Measurements from ENCODE around the gene SLCO1A2. TPM values are rescaled to one million over a fixed set of nuclear protein-coding genes. Genes with fewer than 3 reads are reported as not detected.

Gene SLCO1A2
- total and polyA plus RNA-seq, 2 donors: 0.07 to 0.33 TPM

DNA sequence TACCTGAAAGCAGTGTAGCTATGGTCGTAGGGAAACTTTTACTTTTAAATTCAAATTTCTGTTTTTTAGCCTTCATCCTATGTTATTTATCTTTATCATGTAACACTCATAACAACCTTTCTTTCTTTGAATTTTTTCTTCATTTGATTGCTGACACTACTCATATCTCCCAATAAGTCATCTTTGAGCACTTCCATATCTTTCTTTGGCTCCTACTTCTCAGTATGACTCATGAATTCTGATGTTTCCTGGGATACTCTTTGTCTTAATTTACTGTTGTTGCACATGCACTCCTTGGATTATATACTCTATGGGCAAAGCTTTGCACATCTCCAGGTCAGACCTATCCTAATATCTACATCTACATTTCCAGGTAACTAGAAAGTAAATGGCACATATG lies 19.9 kb upstream of the SLCO1A2 start:
- no peak overlapping the region for H3K4me3 ChIP-seq (ENCODE audit: low read length in 2 of 2)
- no peak for DNase-seq (ENCODE audit: low read depth in 6 of 9, low spot score in 9 of 9)
- no peaks in the 10 kb centered on the region for H3K27me3 ChIP-seq (ENCODE audit: control insufficient read depth in 2 of 2, insufficient read depth in 1 of 2, low read length in 1 of 2)
- 91% methylated on average over 1 of the region's 1 CpG for WGBS
- H3K27ac ChIP-seq (ENCODE audit: low read depth in 1 of 2, low read length in 1 of 2): no peak overlapping the region
- no peaks in the 10 kb centered on the region for H3K4me1 ChIP-seq (ENCODE audit: control insufficient read depth in 2 of 2, insufficient read depth in 2 of 2, low read length in 2 of 2)
- H3K36me3 ChIP-seq (ENCODE audit: control insufficient read depth in 2 of 2, insufficient read depth in 2 of 2, low read length in 1 of 2): no peaks in the 10 kb centered on the region
- H3K9me3 ChIP-seq (ENCODE audit: control insufficient read depth in 2 of 2, insufficient read depth in 1 of 2, low read length in 1 of 2): no peaks in the 10 kb centered on the region

DNA sequence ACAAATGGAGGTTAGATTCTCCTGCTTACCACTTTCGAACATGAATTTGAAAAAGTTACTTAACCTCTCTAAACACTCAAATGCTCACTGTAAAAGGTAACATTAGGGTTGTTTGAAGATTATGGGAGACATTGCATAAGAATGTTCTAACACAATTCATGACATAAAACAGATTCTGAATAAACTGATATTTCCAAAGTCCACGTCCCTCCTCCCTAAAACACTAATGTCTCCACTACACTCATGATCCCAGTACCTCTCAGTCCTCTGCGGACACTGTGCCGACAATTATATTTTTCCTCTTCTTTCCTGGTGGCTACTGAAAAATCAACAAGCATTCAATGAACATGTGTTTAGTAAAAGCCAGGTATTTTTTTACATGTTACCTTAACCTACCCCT lies 19.2 kb upstream of the SLCO1A2 start:
- H3K27ac ChIP-seq (ENCODE audit: low read depth in 1 of 2, low read length in 1 of 2): no peak overlapping the region
- H3K4me1 ChIP-seq (ENCODE audit: control insufficient read depth in 2 of 2, insufficient read depth in 2 of 2, low read length in 2 of 2): no peaks in the 10 kb centered on the region
- no peak for DNase-seq (ENCODE audit: low read depth in 6 of 9, low spot score in 9 of 9)
- 91% methylated on average over 4 of the region's 4 CpGs for WGBS
- no peaks in the 10 kb centered on the region for H3K27me3 ChIP-seq (ENCODE audit: control insufficient read depth in 2 of 2, insufficient read depth in 1 of 2, low read length in 1 of 2)
- H3K4me3 ChIP-seq (ENCODE audit: low read length in 2 of 2): no peak overlapping the region
- H3K36me3 ChIP-seq (ENCODE audit: control insufficient read depth in 2 of 2, insufficient read depth in 2 of 2, low read length in 1 of 2): no peaks in the 10 kb centered on the region
- no peaks in the 10 kb centered on the region for H3K9me3 ChIP-seq (ENCODE audit: control insufficient read depth in 2 of 2, insufficient read depth in 1 of 2, low read length in 1 of 2)

DNA sequence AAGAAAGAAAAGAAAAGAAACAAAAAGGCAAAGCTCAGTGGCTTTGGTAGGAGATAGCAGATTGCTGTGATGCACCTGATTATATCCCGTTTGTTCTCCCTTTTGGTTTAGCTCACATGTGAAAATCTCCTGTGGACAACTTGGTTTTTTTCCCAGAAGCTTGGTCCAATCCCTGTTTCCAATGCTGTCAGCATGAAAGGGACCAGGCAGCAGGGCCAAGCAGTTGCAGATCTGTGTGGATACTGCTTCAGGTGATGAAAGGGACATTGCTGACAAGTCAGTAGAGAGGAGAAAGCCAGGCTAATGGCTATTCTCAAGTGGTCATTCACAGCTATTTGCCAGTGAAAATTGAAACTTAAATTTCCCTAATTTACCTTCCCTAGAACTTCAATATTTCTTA lies 18.8 kb upstream of the SLCO1A2 start:
- H3K4me1 ChIP-seq (ENCODE audit: control insufficient read depth in 2 of 2, insufficient read depth in 2 of 2, low read length in 2 of 2): no peaks in the 10 kb centered on the region
- H3K27ac ChIP-seq (ENCODE audit: low read depth in 1 of 2, low read length in 1 of 2): no peak overlapping the region
- no peak overlapping the region for H3K4me3 ChIP-seq (ENCODE audit: low read length in 2 of 2)
- no peaks in the 10 kb centered on the region for H3K9me3 ChIP-seq (ENCODE audit: control insufficient read depth in 2 of 2, insufficient read depth in 1 of 2, low read length in 1 of 2)
- H3K36me3 ChIP-seq (ENCODE audit: control insufficient read depth in 2 of 2, insufficient read depth in 2 of 2, low read length in 1 of 2): no peaks in the 10 kb centered on the region
- DNase-seq (ENCODE audit: low read depth in 6 of 9, low spot score in 9 of 9): no peak
- 40% methylated on average over 1 of the region's 1 CpG for whole genome bisulfite sequencing
- H3K27me3 ChIP-seq (ENCODE audit: control insufficient read depth in 2 of 2, insufficient read depth in 1 of 2, low read length in 1 of 2): no peaks in the 10 kb centered on the region

DNA sequence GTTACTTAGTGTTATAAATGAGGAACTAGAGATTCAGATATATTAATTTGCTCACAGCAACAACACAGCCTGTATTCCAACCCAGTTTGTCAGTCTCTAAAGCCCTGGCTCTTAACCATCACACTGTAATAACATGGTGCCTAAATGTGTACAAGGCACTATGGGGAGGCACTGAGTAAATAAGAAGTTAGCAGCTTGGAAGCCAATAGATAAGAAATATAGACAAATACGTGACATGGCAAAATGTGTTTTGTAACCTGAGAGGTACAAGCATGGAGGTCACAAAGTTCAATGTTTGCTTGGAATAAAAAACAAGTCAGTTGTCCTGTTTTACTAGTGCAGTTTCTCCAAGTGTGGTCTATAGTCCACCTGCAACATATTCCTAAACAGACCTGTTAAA lies 16.3 kb upstream of the SLCO1A2 start:
- WGBS: 89% methylated on average over 1 of the region's 1 CpG
- Histone ChIP-seq H3K36me3 (ENCODE audit: control insufficient read depth in 2 of 2, insufficient read depth in 2 of 2, low read length in 1 of 2) (no peaks in the 10 kb centered on the region), H3K27ac (ENCODE audit: low read depth in 1 of 2, low read length in 1 of 2) (no peak overlapping the region), H3K9me3 (ENCODE audit: control insufficient read depth in 2 of 2, insufficient read depth in 1 of 2, low read length in 1 of 2) (no peaks in the 10 kb centered on the region), H3K27me3 (ENCODE audit: control insufficient read depth in 2 of 2, insufficient read depth in 1 of 2, low read length in 1 of 2) (no peaks in the 10 kb centered on the region), H3K4me1 (ENCODE audit: control insufficient read depth in 2 of 2, insufficient read depth in 2 of 2, low read length in 2 of 2) (no peaks in the 10 kb centered on the region), H3K4me3 (ENCODE audit: low read length in 2 of 2) (no peak overlapping the region)
- no peak for DNase-seq (ENCODE audit: low read depth in 6 of 9, low spot score in 9 of 9)

DNA sequence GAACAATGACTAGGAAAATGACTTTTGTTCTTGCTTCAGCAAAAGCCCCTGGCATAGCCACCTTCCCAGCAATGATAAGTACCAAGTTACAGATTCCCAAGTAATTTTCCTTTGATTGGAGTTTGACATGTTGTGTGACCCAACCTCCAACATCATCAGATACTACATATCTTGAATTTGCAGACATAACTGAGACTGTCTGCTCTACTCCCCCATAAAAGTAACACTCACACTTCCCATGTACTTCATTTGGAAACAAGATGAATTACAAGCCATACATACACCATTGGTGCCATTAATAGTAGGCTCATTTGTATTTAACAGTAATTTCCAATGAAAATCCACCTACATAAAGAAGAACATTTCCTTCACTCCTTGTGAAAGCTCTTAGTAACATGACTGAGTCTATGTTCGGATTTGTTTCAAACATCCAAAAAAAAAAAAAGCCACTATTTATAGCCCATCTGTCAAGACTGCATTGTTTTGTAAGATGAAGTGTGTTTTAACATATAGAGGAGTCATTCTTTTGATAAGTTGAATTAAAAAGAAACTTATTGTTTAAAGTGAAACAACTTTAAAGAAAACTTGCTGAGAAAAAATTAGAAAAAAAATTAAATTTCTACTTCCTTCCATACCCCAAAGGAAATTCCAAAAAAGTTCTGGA lies 12.0 kb upstream of the SLCO1A2 start:
- Histone ChIP-seq H3K4me1 (ENCODE audit: control insufficient read depth in 2 of 2, insufficient read depth in 2 of 2, low read length in 2 of 2) (no peaks in the 10 kb centered on the region), H3K36me3 (ENCODE audit: control insufficient read depth in 2 of 2, insufficient read depth in 2 of 2, low read length in 1 of 2) (no peaks in the 10 kb centered on the region), H3K27me3 (ENCODE audit: control insufficient read depth in 2 of 2, insufficient read depth in 1 of 2, low read length in 1 of 2) (no peaks in the 10 kb centered on the region), H3K9me3 (ENCODE audit: control insufficient read depth in 2 of 2, insufficient read depth in 1 of 2, low read length in 1 of 2) (no peaks in the 10 kb centered on the region), H3K4me3 (ENCODE audit: low read length in 2 of 2) (no peak overlapping the region), H3K27ac (ENCODE audit: low read depth in 1 of 2, low read length in 1 of 2) (no peak overlapping the region)
- WGBS: 49% methylated on average over 1 of the region's 1 CpG
- DNase-seq (ENCODE audit: low read depth in 6 of 9, low spot score in 9 of 9): no peak

DNA sequence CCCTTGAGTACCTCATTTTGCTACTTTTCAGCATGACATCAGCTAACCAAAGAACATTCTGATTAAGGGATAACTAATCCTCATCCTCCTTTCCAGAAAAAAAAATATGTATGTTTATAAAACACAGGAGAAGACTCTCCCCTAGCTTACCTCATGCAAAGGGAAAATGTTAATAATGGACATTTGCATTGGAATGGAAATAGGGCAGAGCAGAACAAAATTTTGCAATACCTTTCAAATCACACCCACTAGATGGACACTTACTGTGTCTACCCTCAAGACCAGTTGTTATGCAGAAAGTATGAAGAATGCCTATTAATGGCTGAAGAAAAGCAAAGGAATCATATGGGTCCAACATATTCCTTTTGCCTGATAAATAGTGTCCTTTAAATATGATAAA lies 8.9 kb upstream of the SLCO1A2 start:
- H3K4me3 ChIP-seq (ENCODE audit: low read length in 2 of 2): no peak overlapping the region
- no peak for DNase-seq (ENCODE audit: low read depth in 6 of 9, low spot score in 9 of 9)
- no peaks in the 10 kb centered on the region for H3K9me3 ChIP-seq (ENCODE audit: control insufficient read depth in 2 of 2, insufficient read depth in 1 of 2, low read length in 1 of 2)
- no peaks in the 10 kb centered on the region for H3K27me3 ChIP-seq (ENCODE audit: control insufficient read depth in 2 of 2, insufficient read depth in 1 of 2, low read length in 1 of 2)
- no peaks in the 10 kb centered on the region for H3K36me3 ChIP-seq (ENCODE audit: control insufficient read depth in 2 of 2, insufficient read depth in 2 of 2, low read length in 1 of 2)
- H3K27ac ChIP-seq (ENCODE audit: low read depth in 1 of 2, low read length in 1 of 2): no peak overlapping the region
- no peaks in the 10 kb centered on the region for H3K4me1 ChIP-seq (ENCODE audit: control insufficient read depth in 2 of 2, insufficient read depth in 2 of 2, low read length in 2 of 2)

DNA sequence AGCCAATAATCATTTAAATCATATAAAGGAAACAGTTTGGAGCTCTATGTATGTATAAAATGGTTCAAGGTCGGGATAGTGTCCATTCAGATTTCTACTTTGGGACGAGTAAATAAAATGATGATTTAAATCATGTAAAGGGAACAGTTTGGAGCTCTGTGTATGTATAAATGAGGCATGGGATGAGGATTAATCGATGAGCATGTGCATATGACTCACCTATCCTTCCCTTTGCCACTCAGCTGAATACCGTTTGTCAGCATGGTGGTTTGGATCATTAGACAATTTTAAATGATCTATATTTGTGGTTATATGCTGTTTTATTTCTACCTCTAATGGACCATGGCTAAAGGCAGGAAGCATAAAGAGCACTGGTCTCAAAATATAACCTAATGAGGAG lies 7.1 kb upstream of the SLCO1A2 start:
- 88% methylated on average over 4 of the region's 4 CpGs for WGBS
- H3K4me1 ChIP-seq (ENCODE audit: control insufficient read depth in 2 of 2, insufficient read depth in 2 of 2, low read length in 2 of 2): no peaks in the 10 kb centered on the region
- H3K27me3 ChIP-seq (ENCODE audit: control insufficient read depth in 2 of 2, insufficient read depth in 1 of 2, low read length in 1 of 2): no peaks in the 10 kb centered on the region
- H3K9me3 ChIP-seq (ENCODE audit: control insufficient read depth in 2 of 2, insufficient read depth in 1 of 2, low read length in 1 of 2): no peaks in the 10 kb centered on the region
- no peak overlapping the region for H3K4me3 ChIP-seq (ENCODE audit: low read length in 2 of 2)
- H3K36me3 ChIP-seq (ENCODE audit: control insufficient read depth in 2 of 2, insufficient read depth in 2 of 2, low read length in 1 of 2): no peaks in the 10 kb centered on the region
- no peak overlapping the region for H3K27ac ChIP-seq (ENCODE audit: low read depth in 1 of 2, low read length in 1 of 2)
- no peak for DNase-seq (ENCODE audit: low read depth in 6 of 9, low spot score in 9 of 9)

DNA sequence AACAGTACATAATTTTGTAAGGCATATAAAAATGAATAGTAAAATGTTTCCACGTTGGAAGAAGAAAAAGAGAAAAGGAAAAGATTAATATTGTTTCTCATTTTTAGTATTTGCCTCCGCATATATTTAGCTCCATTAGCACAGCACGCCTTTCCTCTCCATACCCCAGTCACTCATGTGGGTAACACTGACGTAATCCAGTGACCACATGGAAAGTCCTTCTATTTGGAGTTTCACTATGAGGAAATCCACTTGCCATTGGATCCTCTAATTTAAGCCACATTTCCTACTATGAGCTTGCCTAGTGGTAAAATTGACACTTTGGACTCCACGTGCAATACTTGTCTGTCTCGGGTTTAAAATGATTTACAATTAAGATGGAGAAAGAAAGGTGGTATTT lies 5.7 kb upstream of the SLCO1A2 start:
- WGBS: 88% methylated on average over 6 of the region's 6 CpGs

DNA sequence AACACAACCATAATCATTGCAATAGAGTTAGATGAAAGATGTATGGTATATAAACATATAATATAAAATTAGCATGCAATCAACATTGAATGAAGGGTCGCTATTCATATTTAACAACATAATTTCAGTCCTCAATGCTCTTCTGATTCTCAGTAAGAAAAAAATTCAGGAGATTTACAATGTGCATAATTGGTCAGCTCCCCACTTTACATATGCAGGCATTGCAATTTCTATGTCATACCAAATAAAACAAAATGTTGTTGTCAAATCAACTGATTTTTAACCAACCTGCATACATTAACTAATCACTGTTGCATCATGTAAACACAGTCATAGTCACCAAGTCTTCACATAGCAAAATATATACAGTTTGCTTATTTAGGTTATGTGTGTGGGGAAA lies 5.2 kb upstream of the SLCO1A2 start:
- no peak overlapping the region for H3K27ac ChIP-seq (ENCODE audit: low read depth in 1 of 2, low read length in 1 of 2)
- no peak overlapping the region for H3K4me3 ChIP-seq (ENCODE audit: low read length in 2 of 2)
- H3K27me3 ChIP-seq (ENCODE audit: control insufficient read depth in 2 of 2, insufficient read depth in 1 of 2, low read length in 1 of 2): no peaks in the 10 kb centered on the region
- H3K4me1 ChIP-seq (ENCODE audit: control insufficient read depth in 2 of 2, insufficient read depth in 2 of 2, low read length in 2 of 2): no peaks in the 10 kb centered on the region
- no peaks in the 10 kb centered on the region for H3K9me3 ChIP-seq (ENCODE audit: control insufficient read depth in 2 of 2, insufficient read depth in 1 of 2, low read length in 1 of 2)
- no peaks in the 10 kb centered on the region for H3K36me3 ChIP-seq (ENCODE audit: control insufficient read depth in 2 of 2, insufficient read depth in 2 of 2, low read length in 1 of 2)
- DNase-seq (ENCODE audit: low read depth in 6 of 9, low spot score in 9 of 9): no peak
- WGBS: 88% methylated on average over 1 of the region's 1 CpG

More for the DNA sequence above, 5.7 kb upstream of the SLCO1A2 start:
- Histone ChIP-seq H3K27me3 (ENCODE audit: control insufficient read depth in 2 of 2, insufficient read depth in 1 of 2, low read length in 1 of 2) (no peaks in the 10 kb centered on the region), H3K4me3 (ENCODE audit: low read length in 2 of 2) (no peak overlapping the region), H3K9me3 (ENCODE audit: control insufficient read depth in 2 of 2, insufficient read depth in 1 of 2, low read length in 1 of 2) (no peaks in the 10 kb centered on the region), H3K4me1 (ENCODE audit: control insufficient read depth in 2 of 2, insufficient read depth in 2 of 2, low read length in 2 of 2) (no peaks in the 10 kb centered on the region), H3K27ac (ENCODE audit: low read depth in 1 of 2, low read length in 1 of 2) (no peak overlapping the region), H3K36me3 (ENCODE audit: control insufficient read depth in 2 of 2, insufficient read depth in 2 of 2, low read length in 1 of 2) (no peaks in the 10 kb centered on the region)
- no peak for DNase-seq (ENCODE audit: low read depth in 6 of 9, low spot score in 9 of 9)
